Measurements from ENCODE around the gene HOXA6.

Gene HOXA6

DNA sequence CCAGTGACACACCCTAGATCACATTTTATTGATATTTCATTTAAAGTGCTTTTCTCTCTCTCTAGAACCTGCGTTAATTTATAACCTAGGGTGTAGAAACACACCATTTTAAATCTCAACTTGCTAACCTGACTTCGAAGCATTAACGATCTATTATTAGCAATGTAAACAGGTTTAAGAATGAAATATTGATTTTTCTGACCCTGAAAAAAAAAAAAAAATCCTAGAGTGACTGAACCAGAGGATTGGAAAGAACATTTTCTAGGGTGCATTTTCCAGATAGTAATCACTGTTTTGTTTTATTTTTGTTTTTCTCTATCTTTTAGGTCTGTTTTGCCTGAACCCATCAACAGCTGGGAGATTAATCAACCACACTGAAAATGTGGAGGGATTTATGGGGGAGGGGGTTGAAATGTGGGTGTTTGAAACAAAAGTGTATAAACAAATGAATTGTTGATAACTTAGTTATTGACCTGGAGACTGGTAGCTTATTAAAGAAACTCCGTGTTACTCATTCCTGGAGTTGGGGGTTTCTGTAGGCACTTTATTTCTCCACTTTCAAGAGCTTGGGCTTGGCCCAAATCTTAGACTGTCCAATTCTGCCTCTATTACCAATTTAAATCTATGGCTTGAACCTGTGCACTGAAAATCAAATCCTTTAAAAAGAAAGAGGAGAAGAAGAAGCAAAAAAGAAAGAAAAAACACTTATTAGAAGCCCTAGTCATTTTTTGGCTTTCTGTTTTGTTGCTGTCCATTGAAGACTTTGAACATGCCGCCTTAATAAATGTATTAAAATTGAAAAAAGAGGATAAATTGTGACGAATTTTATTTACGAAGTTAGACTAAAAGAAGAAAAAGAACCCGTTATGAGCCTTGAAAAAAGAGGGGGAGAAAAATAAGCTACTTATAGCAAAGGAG is 47.9 kb downstream of the HOXA6 start:
- H3K4me1 ChIP-seq (ENCODE audit: control insufficient read depth, insufficient read depth, low read length): peaks cover 33% of the 10 kb centered on the region
- H3K9ac ChIP-seq (ENCODE audit: low read length in 2 of 2): peak overlapping the region; percentile 92 to 94
- no peaks in the 10 kb centered on the region for H3K27me3 ChIP-seq (ENCODE audit: control insufficient read depth in 1 of 2, insufficient read depth in 2 of 2, low read length in 2 of 2)
- no peaks in the 10 kb centered on the region for H3K36me3 ChIP-seq (ENCODE audit: control insufficient read depth in 2 of 2, insufficient read depth in 2 of 2, low read length in 2 of 2)
- peak overlapping the region; percentile 97 for H3K27ac ChIP-seq (ENCODE audit: low read length)
- peak overlapping the region; percentile 96 to 97 for H3K4me3 ChIP-seq (ENCODE audit: low read length in 2 of 2)
- H3K9me3 ChIP-seq (ENCODE audit: control insufficient read depth in 2 of 2, low read length in 2 of 2): no peaks in the 10 kb centered on the region

DNA sequence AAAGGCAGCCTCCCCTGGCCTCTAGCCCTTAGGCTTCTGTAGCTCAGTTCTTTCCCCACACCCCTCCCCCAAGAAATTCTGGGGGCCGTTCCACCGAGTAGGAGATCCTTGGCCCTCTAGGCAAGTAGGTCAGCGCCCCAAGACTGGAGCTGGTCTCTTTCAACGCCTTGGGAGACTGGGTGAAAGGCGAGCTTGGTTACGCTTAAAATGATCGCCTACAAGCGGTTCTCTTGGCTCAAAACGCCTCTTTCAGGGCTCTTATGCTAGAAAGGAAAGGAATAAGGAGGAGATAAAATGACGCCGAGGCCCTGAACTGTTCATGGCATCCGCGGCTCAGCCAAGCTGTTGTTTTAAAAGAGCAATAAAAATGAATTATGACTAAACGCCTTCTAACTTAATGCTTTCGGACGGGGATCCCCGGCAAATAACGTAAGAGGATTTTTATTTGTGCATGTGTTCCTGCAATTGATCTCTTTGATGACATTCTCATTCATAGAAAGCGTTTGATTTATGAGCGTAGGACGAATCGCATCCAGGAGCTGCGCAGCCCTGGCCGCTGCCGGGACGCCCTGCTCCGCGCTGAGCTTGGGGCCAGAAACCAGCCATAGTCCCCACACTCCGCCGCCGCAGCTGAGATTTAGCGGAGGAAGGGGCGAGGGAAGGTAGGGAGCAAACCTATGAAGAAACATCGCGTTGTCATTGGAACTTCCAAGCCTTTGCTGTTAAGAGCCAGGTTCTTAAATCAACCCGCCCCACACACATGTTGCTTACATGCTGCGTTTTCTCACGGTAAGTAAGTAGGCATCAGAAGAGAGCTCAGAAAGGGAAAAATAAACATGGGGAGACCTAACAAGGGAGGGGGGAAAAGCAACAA is 48.8 kb downstream of the HOXA6 start:
- Histone ChIP-seq H3K4me3 (ENCODE audit: low read length in 2 of 2) (peak overlapping the region; percentile 96 to 97), H3K27ac (ENCODE audit: low read length) (peak overlapping the region; percentile 97)

DNA sequence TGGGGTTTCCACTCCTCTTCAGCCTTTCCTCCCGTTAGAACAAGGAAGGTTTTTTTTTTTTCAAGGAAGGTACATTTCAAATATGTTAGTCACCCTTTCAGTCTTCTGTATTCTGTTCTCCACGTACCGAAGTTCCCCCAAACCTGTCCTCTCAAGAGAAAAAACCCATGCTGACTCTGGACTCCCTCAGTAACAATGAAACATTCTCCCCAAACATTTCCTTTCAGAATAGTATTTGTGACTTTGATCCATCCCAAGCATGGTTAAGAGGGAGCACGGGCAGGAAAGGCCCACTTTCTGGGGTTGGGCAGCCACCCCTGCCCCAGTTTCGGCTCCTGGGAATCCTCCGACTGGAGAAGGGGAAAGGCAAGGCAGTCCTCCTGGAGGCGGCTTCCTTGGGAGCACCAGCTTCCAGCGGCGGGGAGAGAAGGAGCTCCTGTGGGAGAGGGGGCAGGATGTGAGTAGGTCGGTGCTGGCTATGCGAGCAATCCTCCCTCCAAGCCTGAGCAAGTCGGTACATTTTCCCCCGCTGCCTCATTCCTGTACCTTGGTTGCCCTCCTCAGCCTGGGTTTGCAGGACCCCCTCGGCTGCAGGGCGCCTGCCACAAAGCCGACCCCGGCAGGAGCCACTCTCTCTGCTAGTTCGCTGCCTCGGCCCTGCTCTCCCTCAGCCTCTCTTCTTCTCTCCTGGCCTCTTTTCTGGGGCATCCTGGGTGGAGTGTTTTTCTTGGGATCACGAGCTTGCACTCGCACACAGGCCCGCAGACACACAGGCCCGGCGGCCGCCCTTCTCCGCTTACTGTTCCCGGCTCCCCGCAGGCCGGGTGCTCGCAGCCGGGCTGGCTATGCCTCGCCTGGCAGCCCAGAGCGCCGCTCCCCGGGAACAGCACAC is 49.6 kb downstream of the HOXA6 start:
- Histone ChIP-seq H3K4me1 (ENCODE audit: control insufficient read depth, insufficient read depth, low read length) (peaks cover 20% of the 10 kb centered on the region), H3K9ac (ENCODE audit: low read length in 2 of 2) (peak overlapping the region; percentile 92 to 94), H3K27me3 (ENCODE audit: control insufficient read depth in 1 of 2, insufficient read depth in 2 of 2, low read length in 2 of 2) (no peaks in the 10 kb centered on the region), H3K27ac (ENCODE audit: low read length) (peak overlapping the region; percentile 97), H3K36me3 (ENCODE audit: control insufficient read depth in 2 of 2, insufficient read depth in 2 of 2, low read length in 2 of 2) (no peaks in the 10 kb centered on the region), H3K4me3 (ENCODE audit: low read length in 2 of 2) (peak overlapping the region; percentile 96 to 97), H3K9me3 (ENCODE audit: control insufficient read depth in 2 of 2, low read length in 2 of 2) (no peaks in the 10 kb centered on the region)

More for the DNA sequence above, 48.8 kb downstream of the HOXA6 start:
- peak overlapping the region; percentile 92 to 94 for H3K9ac ChIP-seq (ENCODE audit: low read length in 2 of 2)
- no peaks in the 10 kb centered on the region for H3K27me3 ChIP-seq (ENCODE audit: control insufficient read depth in 1 of 2, insufficient read depth in 2 of 2, low read length in 2 of 2)
- no peaks in the 10 kb centered on the region for H3K9me3 ChIP-seq (ENCODE audit: control insufficient read depth in 2 of 2, low read length in 2 of 2)
- peaks cover 24% of the 10 kb centered on the region for H3K4me1 ChIP-seq (ENCODE audit: control insufficient read depth, insufficient read depth, low read length)
- H3K36me3 ChIP-seq (ENCODE audit: control insufficient read depth in 2 of 2, insufficient read depth in 2 of 2, low read length in 2 of 2): no peaks in the 10 kb centered on the region

DNA sequence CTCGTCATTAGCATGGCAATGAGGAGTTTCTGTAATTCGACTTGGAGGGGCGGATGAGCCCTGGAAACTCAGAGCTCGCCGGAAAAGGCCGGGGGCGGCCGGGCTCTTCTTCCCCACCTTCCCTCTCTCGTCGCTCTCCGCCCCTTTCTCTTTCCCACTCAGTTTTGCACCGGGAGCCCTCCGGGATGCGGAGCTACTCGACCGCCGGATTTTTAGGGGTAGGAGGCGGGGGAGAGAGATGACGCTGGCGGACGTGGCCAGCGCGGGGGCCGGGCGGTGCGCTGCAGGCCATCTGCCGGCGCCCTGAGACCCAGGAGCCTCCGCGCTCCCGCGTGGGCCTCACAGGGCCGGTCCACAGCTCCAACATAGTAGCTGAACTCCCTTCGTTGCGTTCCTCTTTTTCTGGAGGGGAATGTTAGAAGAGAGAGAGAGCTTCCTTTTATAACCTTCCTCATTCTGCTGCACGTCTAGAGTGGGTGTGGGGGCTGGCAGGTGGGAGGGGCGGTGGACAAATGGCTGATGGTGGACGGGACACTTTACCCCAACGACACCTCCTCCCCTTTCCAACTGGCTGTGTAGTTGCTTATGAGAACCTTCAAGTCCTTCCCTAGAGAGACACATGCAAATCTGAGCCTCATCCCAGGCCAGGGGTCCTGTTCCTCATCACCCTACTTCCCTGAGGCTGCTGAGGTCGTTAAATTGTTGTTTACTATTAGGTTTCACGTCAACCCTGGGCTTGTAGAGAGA is 50.6 kb downstream of the HOXA6 start:
- H3K9me3 ChIP-seq (ENCODE audit: control insufficient read depth in 2 of 2, low read length in 2 of 2): no peaks in the 10 kb centered on the region
- H3K27ac ChIP-seq (ENCODE audit: low read length): peak overlapping the region; percentile 97
- H3K4me3 ChIP-seq (ENCODE audit: low read length in 2 of 2): peak overlapping the region; percentile 96 to 97
- no peaks in the 10 kb centered on the region for H3K27me3 ChIP-seq (ENCODE audit: control insufficient read depth in 1 of 2, insufficient read depth in 2 of 2, low read length in 2 of 2)
- H3K9ac ChIP-seq (ENCODE audit: low read length in 2 of 2): peak overlapping the region; percentile 92 to 94
- peaks cover 20% of the 10 kb centered on the region for H3K4me1 ChIP-seq (ENCODE audit: control insufficient read depth, insufficient read depth, low read length)
- H3K36me3 ChIP-seq (ENCODE audit: control insufficient read depth in 2 of 2, insufficient read depth in 2 of 2, low read length in 2 of 2): no peaks in the 10 kb centered on the region

DNA sequence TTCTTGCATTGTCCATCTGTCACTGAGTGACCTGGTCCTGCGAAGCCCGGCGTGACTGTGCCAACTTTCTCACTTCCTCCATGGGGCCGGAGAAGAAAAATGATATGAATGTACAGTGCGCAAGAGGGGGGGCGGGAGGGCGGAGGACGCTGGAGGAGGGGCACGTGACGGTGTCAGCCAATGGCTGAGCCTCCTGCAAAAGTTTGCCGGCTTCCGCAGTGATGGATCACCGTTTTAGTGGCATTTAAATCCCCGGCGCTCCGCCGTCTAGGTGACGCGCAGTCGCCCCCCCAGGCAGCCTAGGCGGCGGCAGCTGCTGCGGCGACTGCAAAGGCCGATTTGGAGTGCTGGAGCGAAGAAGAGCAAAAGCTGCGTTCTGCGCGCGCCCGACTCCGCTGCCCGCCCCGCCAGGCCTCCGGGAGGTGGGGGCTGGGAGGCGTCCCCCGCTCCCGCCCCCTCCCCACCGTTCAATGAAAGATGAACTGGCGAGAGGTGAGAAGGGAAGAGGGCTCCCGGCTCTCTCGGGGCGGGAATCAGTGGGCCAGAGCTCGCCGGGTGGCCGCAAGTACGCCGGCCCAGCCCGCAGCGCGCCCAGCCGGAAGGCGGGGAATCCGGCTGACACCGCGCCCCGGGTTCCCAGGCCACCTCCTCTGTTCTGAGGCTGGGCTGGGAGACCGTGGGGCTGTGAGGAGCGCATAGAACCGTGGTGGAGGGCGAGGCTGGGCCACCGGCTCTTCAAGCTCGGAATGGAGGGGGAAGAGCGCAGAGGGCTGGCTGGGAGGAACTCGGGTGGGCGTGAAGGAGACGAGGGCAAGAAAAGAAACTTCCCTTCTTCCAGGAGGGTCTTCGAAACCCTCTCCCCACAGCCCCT is 51.4 kb downstream of the HOXA6 start, which contains the start of gene HOXA1:
TSS of gene HOXA1 (minus strand) at position 104 of the 871 bp plus-strand sequence. CDS start at position 16, 88 bp downstream.
- H3K27ac ChIP-seq (ENCODE audit: low read length): peak within 1 kb of the TSS; percentile 97
- peak within 1 kb of the TSS; percentile 96 to 97 for H3K4me3 ChIP-seq (ENCODE audit: low read length in 2 of 2)
- H3K9ac ChIP-seq (ENCODE audit: low read length in 2 of 2): peak within 1 kb of the TSS; percentile 92 to 94
- H3K9me3 ChIP-seq (ENCODE audit: control insufficient read depth in 2 of 2, low read length in 2 of 2): no peaks in the 10 kb centered on the region
- no peaks in the 10 kb centered on the region for H3K27me3 ChIP-seq (ENCODE audit: control insufficient read depth in 1 of 2, insufficient read depth in 2 of 2, low read length in 2 of 2)
- H3K4me1 ChIP-seq (ENCODE audit: control insufficient read depth, insufficient read depth, low read length): peaks cover 20% of the 10 kb centered on the region
- no peaks in the 10 kb centered on the region for H3K36me3 ChIP-seq (ENCODE audit: control insufficient read depth in 2 of 2, insufficient read depth in 2 of 2, low read length in 2 of 2)
